HG02870 (cell line): Measurements from ENCODE around the gene ARHGAP12.

Experiments
- ATAC-seq: cut with Tn5 transposase; IDR thresholded peaks from one replicate; pipeline ENCODE4 v1.9.1; 2021; ENCODE audit warnings: mild to moderate bottlenecking, moderate library complexity; ENCODE audit not compliant: unreplicated experiment

ARHGAP12 gene

GRCh38 chr10:31883397-31883796 is 45.2 kb downstream of the ARHGAP12 start:
- no peak for ATAC-seq

GRCh38 chr10:31878486-31878885 is 50.1 kb downstream of the ARHGAP12 start:
- no peak for ATAC-seq

GRCh38 chr10:31876652-31877352 is 51.8 kb downstream of the ARHGAP12 start:
- no peak for ATAC-seq

- ATAC-seq = no peak
Measured at GRCh38 chr10:31875608-31876007, 53.0 kb downstream of the ARHGAP12 start.

GRCh38 chr10:31873724-31874123 is 54.9 kb downstream of the ARHGAP12 start:
- ATAC-seq = no peak

- ATAC-seq = no peak
Measured at GRCh38 chr10:31871266-31872065, 57.2 kb downstream of the ARHGAP12 start.

GRCh38 chr10:31867646-31868045 is 61.0 kb downstream of the ARHGAP12 start:
- no peak for ATAC-seq

GRCh38 chr10:31866118-31866670 is 62.4 kb downstream of the ARHGAP12 start:
- no peak for ATAC-seq

GRCh38 chr10:31864834-31865518 is 63.7 kb downstream of the ARHGAP12 start:
- no peak for ATAC-seq

GRCh38 chr10:31855033-31855432 is 73.6 kb downstream of the ARHGAP12 start:
- ATAC-seq = no peak

GRCh38 chr10:31853629-31854028 is 75.0 kb downstream of the ARHGAP12 start:
- ATAC-seq = no peak

- ATAC-seq = no peak
Measured at GRCh38 chr10:31851216-31851615, 77.4 kb downstream of the ARHGAP12 start.

GRCh38 chr10:31847515-31847914 is 81.1 kb downstream of the ARHGAP12 start:
- ATAC-seq = no peak

GRCh38 chr10:31838709-31839108 is 89.9 kb downstream of the ARHGAP12 start:
- ATAC-seq = no peak

- ATAC-seq = no peak
Measured at GRCh38 chr10:31838065-31838464, 90.6 kb downstream of the ARHGAP12 start.

GRCh38 chr10:31836569-31837406 is 91.8 kb downstream of the ARHGAP12 start:
- no peak for ATAC-seq

GRCh38 chr10:31833753-31834152 is 94.9 kb downstream of the ARHGAP12 start:
- ATAC-seq = no peak

GRCh38 chr10:31832261-31832660 is 96.4 kb downstream of the ARHGAP12 start:
- ATAC-seq = no peak

GRCh38 chr10:31830887-31831286 is 97.7 kb downstream of the ARHGAP12 start:
- ATAC-seq = no peak

GRCh38 chr10:31829776-31830175 is 98.9 kb downstream of the ARHGAP12 start:
- ATAC-seq = no peak

GRCh38 chr10:31823358-31823757 is 105.3 kb downstream of the ARHGAP12 start:
- no peak for ATAC-seq
